Activated naive CD4-positive, alpha-beta T cell treated with anti-CD3 and anti-CD28 coated beads, Interleukin-2, amount 50 U/mL, for 24 hours (primary cell): ENCODE data around the gene ETS1.
A peak's percentile ranks its signal among the peaks of the same experiment; 100 is the strongest.

Experiments used
- H3K27ac Mint-ChIP-seq: one replicate; pipeline ENCODE4 v1.8.0; 2021; ENCODE audit warnings: mild to moderate bottlenecking, mixed read lengths
- H3K27me3 Mint-ChIP-seq: one replicate; pipeline ENCODE4 v1.8.0; 2021; ENCODE audit warnings: mixed read lengths
- H3K36me3 Mint-ChIP-seq: one replicate; pipeline ENCODE4 v1.8.0; 2021; ENCODE audit warnings: mixed read lengths
- H3K4me1 Mint-ChIP-seq: one replicate; pipeline ENCODE4 v1.8.0; 2021; ENCODE audit warnings: mixed read lengths
- H3K4me3 Mint-ChIP-seq: one replicate; pipeline ENCODE4 v1.8.0; 2021; ENCODE audit warnings: mild to moderate bottlenecking, mixed read lengths
- H3K9me3 Mint-ChIP-seq: one replicate; pipeline ENCODE4 v1.8.0; 2021; ENCODE audit warnings: mixed read lengths

ETS1 gene

GRCh38 chr11:128527046-128527445, 60.3 kb downstream of the ETS1 start:
- no peaks in the 10 kb centered on the region for H3K9me3 Mint-ChIP-seq
- no peaks in the 10 kb centered on the region for H3K36me3 Mint-ChIP-seq
- H3K4me1 Mint-ChIP-seq = peaks cover 79% of the 10 kb centered on the region
- no peaks in the 10 kb centered on the region for H3K27me3 Mint-ChIP-seq
- H3K27ac Mint-ChIP-seq = peak overlapping the region; percentile 85
- H3K4me3 Mint-ChIP-seq = peak overlapping the region; percentile 62

GRCh38 chr11:128525411-128526243, 61.7 kb downstream of the ETS1 start:
- H3K27ac Mint-ChIP-seq = peak overlapping the region; percentile 85
- peak overlapping the region; percentile 30 for H3K4me3 Mint-ChIP-seq
- H3K9me3 Mint-ChIP-seq = no peaks in the 10 kb centered on the region
- H3K27me3 Mint-ChIP-seq = no peaks in the 10 kb centered on the region
- H3K4me1 Mint-ChIP-seq = peaks cover 79% of the 10 kb centered on the region
- H3K36me3 Mint-ChIP-seq = peaks cover 1% of the 10 kb centered on the region

GRCh38 chr11:128524172-128524571, 63.2 kb downstream of the ETS1 start:
- Mint-ChIP-seq H3K27ac (peak overlapping the region; percentile 97), H3K4me1 (peaks cover 65% of the 10 kb centered on the region), H3K36me3 (peaks cover 3% of the 10 kb centered on the region), H3K27me3 (no peaks in the 10 kb centered on the region), H3K9me3 (no peaks in the 10 kb centered on the region), H3K4me3 (peak overlapping the region; percentile 97)

GRCh38 chr11:128523641-128524040, 63.7 kb downstream of the ETS1 start:
- Mint-ChIP-seq H3K27me3 (no peaks in the 10 kb centered on the region), H3K9me3 (no peaks in the 10 kb centered on the region), H3K27ac (peak overlapping the region; percentile 97), H3K36me3 (peaks cover 5% of the 10 kb centered on the region), H3K4me1 (peaks cover 59% of the 10 kb centered on the region), H3K4me3 (peak overlapping the region; percentile 97)

GRCh38 chr11:128522943-128523518, 64.3 kb downstream of the ETS1 start:
- Mint-ChIP-seq H3K4me3 (peak overlapping the region; percentile 97), H3K36me3 (peaks cover 11% of the 10 kb centered on the region), H3K27me3 (no peaks in the 10 kb centered on the region), H3K9me3 (no peaks in the 10 kb centered on the region), H3K4me1 (peaks cover 57% of the 10 kb centered on the region), H3K27ac (peak overlapping the region; percentile 97)

GRCh38 chr11:128522055-128522942, 65.1 kb downstream of the ETS1 start:
- no peaks in the 10 kb centered on the region for H3K9me3 Mint-ChIP-seq
- H3K27me3 Mint-ChIP-seq = no peaks in the 10 kb centered on the region
- H3K36me3 Mint-ChIP-seq = peaks cover 17% of the 10 kb centered on the region
- peaks cover 57% of the 10 kb centered on the region for H3K4me1 Mint-ChIP-seq
- peak overlapping the region; percentile 97 for H3K27ac Mint-ChIP-seq
- peak overlapping the region; percentile 97 for H3K4me3 Mint-ChIP-seq

- Mint-ChIP-seq H3K36me3 (peaks cover 20% of the 10 kb centered on the region), H3K4me1 (peaks cover 57% of the 10 kb centered on the region), H3K27me3 (no peaks in the 10 kb centered on the region), H3K27ac (peak overlapping the region; percentile 97), H3K9me3 (no peaks in the 10 kb centered on the region), H3K4me3 (peak overlapping the region; percentile 97)
Measured at GRCh38 chr11:128521682-128522054, 65.7 kb downstream of the ETS1 start.

- H3K36me3 Mint-ChIP-seq = peaks cover 20% of the 10 kb centered on the region
- H3K27me3 Mint-ChIP-seq = no peaks in the 10 kb centered on the region
- H3K27ac Mint-ChIP-seq = peak overlapping the region; percentile 97
- peaks cover 57% of the 10 kb centered on the region for H3K4me1 Mint-ChIP-seq
- no peaks in the 10 kb centered on the region for H3K9me3 Mint-ChIP-seq
- peak overlapping the region; percentile 97 for H3K4me3 Mint-ChIP-seq
Measured at GRCh38 chr11:128520888-128521681, 66.3 kb downstream of the ETS1 start.

- Mint-ChIP-seq H3K9me3 (no peaks in the 10 kb centered on the region), H3K36me3 (peaks cover 20% of the 10 kb centered on the region), H3K4me1 (peaks cover 57% of the 10 kb centered on the region), H3K27ac (peak overlapping the region; percentile 97), H3K4me3 (peak overlapping the region; percentile 97), H3K27me3 (no peaks in the 10 kb centered on the region)
Measured at GRCh38 chr11:128520206-128520887, 67.0 kb downstream of the ETS1 start.

- H3K4me3 Mint-ChIP-seq = peak overlapping the region; percentile 97
- no peaks in the 10 kb centered on the region for H3K27me3 Mint-ChIP-seq
- peaks cover 57% of the 10 kb centered on the region for H3K4me1 Mint-ChIP-seq
- H3K36me3 Mint-ChIP-seq = peaks cover 24% of the 10 kb centered on the region
- H3K9me3 Mint-ChIP-seq = no peaks in the 10 kb centered on the region
- H3K27ac Mint-ChIP-seq = peak overlapping the region; percentile 98
Measured at GRCh38 chr11:128519338-128519737, 68.0 kb downstream of the ETS1 start.

GRCh38 chr11:128518493-128519207, 68.7 kb downstream of the ETS1 start:
- peaks cover 26% of the 10 kb centered on the region for H3K36me3 Mint-ChIP-seq
- H3K27ac Mint-ChIP-seq = peak overlapping the region; percentile 98
- H3K27me3 Mint-ChIP-seq = no peaks in the 10 kb centered on the region
- peak overlapping the region; percentile 97 for H3K4me3 Mint-ChIP-seq
- H3K4me1 Mint-ChIP-seq = peaks cover 57% of the 10 kb centered on the region
- no peaks in the 10 kb centered on the region for H3K9me3 Mint-ChIP-seq

GRCh38 chr11:128517451-128518230, 69.7 kb downstream of the ETS1 start:
- peaks cover 58% of the 10 kb centered on the region for H3K4me1 Mint-ChIP-seq
- no peaks in the 10 kb centered on the region for H3K27me3 Mint-ChIP-seq
- peak overlapping the region; percentile 97 for H3K4me3 Mint-ChIP-seq
- H3K9me3 Mint-ChIP-seq = no peaks in the 10 kb centered on the region
- peaks cover 32% of the 10 kb centered on the region for H3K36me3 Mint-ChIP-seq
- peak overlapping the region; percentile 98 for H3K27ac Mint-ChIP-seq

- Mint-ChIP-seq H3K36me3 (peaks cover 36% of the 10 kb centered on the region), H3K27me3 (no peaks in the 10 kb centered on the region), H3K9me3 (no peaks in the 10 kb centered on the region), H3K4me1 (peaks cover 66% of the 10 kb centered on the region), H3K4me3 (peak overlapping the region; percentile 97), H3K27ac (peak overlapping the region; percentile 98)
Measured at GRCh38 chr11:128516886-128517285, 70.5 kb downstream of the ETS1 start.
